HL-60 (cell line): ENCODE measurements around the gene SARNP.

Experiments used
- POLR2AphosphoS5 ChIP-seq: IDR thresholded peaks from 2 replicates; pipeline ENCODE4 v1.6.1; 2012; ENCODE audit warnings: low read depth
- TF ChIP-seq, protein P1 (sequence below): IDR thresholded peaks from one replicate; pipeline ENCODE4 v1.5.1; 2011; ENCODE audit warnings: low read length, control low read depth, inconsistent platforms; ENCODE audit not compliant: insufficient read depth

DNA sequence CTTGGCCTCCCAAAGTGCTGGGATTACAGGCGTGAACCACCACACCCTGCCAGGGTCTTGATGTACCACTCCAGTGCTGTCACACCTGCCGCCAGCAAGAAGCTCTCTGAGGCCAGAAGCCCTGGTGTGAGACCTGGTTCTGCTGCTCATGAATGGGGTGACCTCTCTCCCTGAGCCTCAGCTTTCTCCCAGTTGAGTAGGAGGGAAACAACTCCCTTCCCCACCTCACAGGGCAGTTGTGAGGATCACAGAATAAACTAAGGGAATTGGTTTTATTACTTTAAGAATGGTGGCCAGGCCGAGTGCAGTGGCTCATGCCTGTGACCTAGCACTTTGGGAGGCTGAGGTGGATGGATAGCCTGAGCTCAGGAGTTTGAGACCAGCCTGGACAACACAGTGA is 82.9 kb downstream of the SARNP start:
- no peak for TF ChIP-seq POLR2AphosphoS5
- TF ChIP-seq, protein P1, sequence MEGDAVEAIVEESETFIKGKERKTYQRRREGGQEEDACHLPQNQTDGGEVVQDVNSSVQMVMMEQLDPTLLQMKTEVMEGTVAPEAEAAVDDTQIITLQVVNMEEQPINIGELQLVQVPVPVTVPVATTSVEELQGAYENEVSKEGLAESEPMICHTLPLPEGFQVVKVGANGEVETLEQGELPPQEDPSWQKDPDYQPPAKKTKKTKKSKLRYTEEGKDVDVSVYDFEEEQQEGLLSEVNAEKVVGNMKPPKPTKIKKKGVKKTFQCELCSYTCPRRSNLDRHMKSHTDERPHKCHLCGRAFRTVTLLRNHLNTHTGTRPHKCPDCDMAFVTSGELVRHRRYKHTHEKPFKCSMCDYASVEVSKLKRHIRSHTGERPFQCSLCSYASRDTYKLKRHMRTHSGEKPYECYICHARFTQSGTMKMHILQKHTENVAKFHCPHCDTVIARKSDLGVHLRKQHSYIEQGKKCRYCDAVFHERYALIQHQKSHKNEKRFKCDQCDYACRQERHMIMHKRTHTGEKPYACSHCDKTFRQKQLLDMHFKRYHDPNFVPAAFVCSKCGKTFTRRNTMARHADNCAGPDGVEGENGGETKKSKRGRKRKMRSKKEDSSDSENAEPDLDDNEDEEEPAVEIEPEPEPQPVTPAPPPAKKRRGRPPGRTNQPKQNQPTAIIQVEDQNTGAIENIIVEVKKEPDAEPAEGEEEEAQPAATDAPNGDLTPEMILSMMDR = no peak
